Measurements from ENCODE around the gene CRHR1. TPM values are rescaled to one million over a fixed set of nuclear protein-coding genes. Genes with fewer than 3 reads are reported as not detected.

Gene CRHR1
- total RNA-seq, 1 experiment from 2014 or later = not detected

- H3K27me3 ChIP-seq (ENCODE audit: low read length) = peaks cover under 1% of the 10 kb centered on the region; the same call in 1 of the 2 replicates
- no peak for DNase-seq
- TF ChIP-seq CTCF (conservative IDR thresholded peaks at IDR 0.05; ENCODE audit: low read depth, low read length) (0 out of 2 replicates have a peak, but pooled peaks have one; percentile 22), EZH2 (IDR thresholded peaks at IDR 0.05; ENCODE audit: low read length, unreplicated experiment) (no peak)
- no peak overlapping the region for H3K27ac ChIP-seq (ENCODE audit: low read length)
- no peaks in the 10 kb centered on the region for H3K79me2 ChIP-seq (ENCODE audit: low read length)
- H3K4me1 ChIP-seq (ENCODE audit: insufficient read depth, low read length) = no peaks in the 10 kb centered on the region
- H3K9ac ChIP-seq (ENCODE audit: low read length) = no peak overlapping the region
- no peaks in the 10 kb centered on the region for H3F3A ChIP-seq (ENCODE audit: low read length, unreplicated experiment)
- intact Hi-C loops (cut with micrococcal nuclease) = no loop called here
- no peaks in the 10 kb centered on the region for H3K9me2 ChIP-seq (replicated peaks; ENCODE audit: low read length)
- H3K9me3 ChIP-seq (ENCODE audit: low read length) = no peaks in the 10 kb centered on the region
- H4K20me1 ChIP-seq (ENCODE audit: low read length) = no peaks in the 10 kb centered on the region
- no peak for ATAC-seq
- H3K4me2 ChIP-seq (ENCODE audit: low read length) = no peak overlapping the region
- ChIA-PET CTCF (interaction anchor here (1.0 kb wide), 1 partner anchor 91 kb away, joined by 4 read pairs; no protein-coding TSS in a partner anchor), POLR2A (ENCODE audit: unreplicated experiment) (no interaction called here)
- H3K36me3 ChIP-seq (ENCODE audit: low read depth, low read length) = no peaks in the 10 kb centered on the region
- no peak overlapping the region for H3K4me3 ChIP-seq (ENCODE audit: low read length)
- BruUV-seq (replicated peaks) = no TSS peak
- H2AFZ ChIP-seq (ENCODE audit: low read length) = no peak overlapping the region
Measured at GRCh38 chr17:45813048-45813725, 29.1 kb downstream of the CRHR1 start.

DNA sequence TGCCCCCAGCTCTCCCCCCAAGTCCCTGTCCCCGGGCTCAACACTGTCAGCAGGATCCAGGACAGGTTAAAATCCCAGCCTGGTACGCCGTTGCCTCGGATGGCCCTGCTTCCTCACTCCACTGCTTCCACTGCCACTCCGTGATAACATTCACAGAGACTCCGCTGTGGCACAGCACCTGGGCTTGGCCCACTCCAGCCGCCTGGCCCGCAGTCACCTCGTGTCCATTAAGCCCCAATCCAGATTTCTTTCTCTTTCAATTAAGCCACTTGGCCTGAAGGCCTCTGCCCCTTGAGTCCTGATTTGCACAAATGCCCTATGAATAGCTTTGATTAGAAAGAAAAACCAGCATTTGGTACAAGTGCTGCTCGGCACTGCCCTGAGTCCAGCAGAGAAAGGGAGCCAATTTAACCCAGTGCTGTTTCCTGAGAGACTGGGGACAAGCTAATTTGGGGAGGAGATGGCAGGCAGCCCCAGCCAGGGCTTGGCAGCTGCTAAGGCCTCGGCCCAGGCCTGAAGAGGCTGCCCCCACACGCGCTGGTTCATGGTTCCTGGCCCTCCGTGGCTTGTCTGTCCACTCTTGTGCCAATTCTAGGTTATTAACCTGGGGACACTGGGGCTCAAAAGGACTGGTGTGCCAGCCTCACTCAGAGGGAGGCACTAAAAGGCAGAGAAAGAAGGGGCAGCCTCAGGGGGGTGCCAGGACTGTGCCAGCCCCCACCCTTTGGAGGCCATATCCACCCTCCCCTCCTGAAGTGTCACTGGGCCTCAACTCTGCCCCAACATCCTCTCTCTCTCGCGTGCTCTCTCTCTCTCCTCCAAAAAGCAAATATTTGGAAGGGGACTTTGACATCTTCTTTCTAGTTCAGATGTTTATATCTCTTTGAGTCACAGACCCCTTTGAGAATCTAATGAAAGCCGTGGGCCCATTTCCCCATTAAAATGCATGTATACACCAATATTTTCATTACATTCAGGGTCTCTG, 30.8 kb downstream of the CRHR1 start:
- Histone ChIP-seq H3K9ac (ENCODE audit: low read length) (no peak overlapping the region), H3K36me3 (ENCODE audit: low read depth, low read length) (no peaks in the 10 kb centered on the region), H3K9me2 (replicated peaks; ENCODE audit: low read length) (no peaks in the 10 kb centered on the region), H3K9me3 (ENCODE audit: low read length) (no peaks in the 10 kb centered on the region), H3K27me3 (ENCODE audit: low read length) (no peaks in the 10 kb centered on the region; the same call in 1 of the 2 replicates), H3F3A (ENCODE audit: low read length, unreplicated experiment) (no peaks in the 10 kb centered on the region), H2AFZ (ENCODE audit: low read length) (no peak overlapping the region), H3K79me2 (ENCODE audit: low read length) (no peaks in the 10 kb centered on the region), H4K20me1 (ENCODE audit: low read length) (no peaks in the 10 kb centered on the region), H3K4me2 (ENCODE audit: low read length) (no peak overlapping the region), H3K4me1 (ENCODE audit: insufficient read depth, low read length) (no peaks in the 10 kb centered on the region), H3K27ac (ENCODE audit: low read length) (no peak overlapping the region), H3K4me3 (ENCODE audit: low read length) (no peak overlapping the region)
- no peak for DNase-seq
- no peak for ATAC-seq
- TF ChIP-seq EZH2phosphoT487 (IDR thresholded peaks at IDR 0.05; ENCODE audit: borderline replicate concordance, low read length) (no peak), EZH2 (IDR thresholded peaks at IDR 0.05; ENCODE audit: low read length, unreplicated experiment) (no peak), CTCF (conservative IDR thresholded peaks at IDR 0.05; ENCODE audit: low read depth, low read length) (no peak)
- no TSS peak for BruUV-seq (replicated peaks)
- POLR2A ChIA-PET (ENCODE audit: unreplicated experiment) = no interaction called here
- intact Hi-C loops (cut with micrococcal nuclease) = no loop called here
- CTCF ChIA-PET = interaction anchor here (0.5 to 0.6 kb wide), 2 partner anchors 222 to 227 kb away, joined by 3 read pairs; no protein-coding TSS in a partner anchor

All from PC-3 (cell line).